NCI-H2081 (cell line): ENCODE results near the gene ANKS6.

ENCODE experiments used
- DNase-seq, 2 experiments: peaks; one replicate each; lab custom pipeline; 2025; lab: John Stamatoyannopoulos, UW

ANKS6 gene

GRCh38 chr9:98772364-98773155 is 23.8 kb downstream of the ANKS6 start:
- DNase-seq = no peak

GRCh38 chr9:98771209-98771874 is 25.0 kb downstream of the ANKS6 start:
- DNase-seq = no peak

GRCh38 chr9:98770717-98771116 is 25.6 kb downstream of the ANKS6 start:
- no peak for DNase-seq

GRCh38 chr9:98768344-98768743 is 28.0 kb downstream of the ANKS6 start:
- no peak for DNase-seq

- no peak for DNase-seq
Observed at GRCh38 chr9:98767915-98768314, 28.4 kb downstream of the ANKS6 start.

GRCh38 chr9:98767196-98767595 is 29.2 kb downstream of the ANKS6 start:
- no peak for DNase-seq

- no peak for DNase-seq
Observed at GRCh38 chr9:98766586-98766985, 29.8 kb downstream of the ANKS6 start.

- DNase-seq = no peak
Observed at GRCh38 chr9:98765256-98765655, 31.1 kb downstream of the ANKS6 start.

GRCh38 chr9:98763986-98764745 is 32.2 kb downstream of the ANKS6 start:
- no peak for DNase-seq

GRCh38 chr9:98760231-98760630 is 36.1 kb downstream of the ANKS6 start:
- DNase-seq = no peak

- DNase-seq = no peak
Observed at GRCh38 chr9:98755006-98755618, 41.2 kb downstream of the ANKS6 start.

GRCh38 chr9:98751210-98751609 is 45.1 kb downstream of the ANKS6 start:
- DNase-seq = no peak

- no peak for DNase-seq
Observed at GRCh38 chr9:98750364-98751060, 45.8 kb downstream of the ANKS6 start.

- no peak for DNase-seq
Observed at GRCh38 chr9:98747476-98747875, 48.9 kb downstream of the ANKS6 start.

- no peak for DNase-seq
Observed at GRCh38 chr9:98745470-98745869, 50.9 kb downstream of the ANKS6 start.

- no peak for DNase-seq
Observed at GRCh38 chr9:98743818-98744611, 52.3 kb downstream of the ANKS6 start.

- DNase-seq = no peak
Observed at GRCh38 chr9:98743329-98743728, 53.0 kb downstream of the ANKS6 start.

- no peak for DNase-seq
Observed at GRCh38 chr9:98742325-98743280, 53.8 kb downstream of the ANKS6 start.

- peak; percentile 7 to 39 for DNase-seq
Observed at GRCh38 chr9:98740226-98740881, 56.0 kb downstream of the ANKS6 start.
